Mononuclear cell (primary cell): ENCODE measurements around the gene PTCD1. TPM values are rescaled to one million over a fixed set of nuclear protein-coding genes. Genes with fewer than 3 reads are reported as not detected.
A peak's percentile ranks its signal among the peaks of the same experiment; 100 is the strongest.

ENCODE experiments used
- H3K27me3 ChIP-seq: 2 replicates; pipeline ENCODE4 v1.6.0; 2011; ENCODE audit warnings: low read length, control low read depth; ENCODE audit not compliant: insufficient read depth
- H3K4me1 ChIP-seq: 2 replicates; pipeline ENCODE4 v1.5.1; 2011; ENCODE audit warnings: mild to moderate bottlenecking, low read length, control low read depth; ENCODE audit not compliant: insufficient read depth
- H3K4me3 ChIP-seq: 2 replicates; pipeline ENCODE4 v1.5.1; 2011; ENCODE audit warnings: mild to moderate bottlenecking, low read length, moderate library complexity
- H3K9me3 ChIP-seq: 2 replicates; pipeline ENCODE4 v1.5.1; 2011; ENCODE audit warnings: low read depth, mild to moderate bottlenecking, control low read depth, low read length
- total RNA-seq: library from RNA; depleted of rRNA; stranded (reverse); fragments of >200 nt; gene quantifications from one replicate; pipeline ENCODE4 v1.2.3, GENCODE V29; 2012

Gene PTCD1
- total RNA-seq, 1 donor: 3.1 TPM

GRCh38 chr7:99406557-99406956 lies 32.0 kb downstream of the PTCD1 start:
- Histone ChIP-seq H3K4me1 (peaks cover 31% of the 10 kb centered on the region), H3K27me3 (no peaks in the 10 kb centered on the region), H3K9me3 (no peaks in the 10 kb centered on the region), H3K4me3 (no peak overlapping the region)

GRCh38 chr7:99404977-99405320 lies 33.6 kb downstream of the PTCD1 start:
- Histone ChIP-seq H3K4me3 (no peak overlapping the region), H3K27me3 (no peaks in the 10 kb centered on the region), H3K9me3 (no peaks in the 10 kb centered on the region), H3K4me1 (peaks cover 26% of the 10 kb centered on the region)

GRCh38 chr7:99404235-99404976 lies 34.2 kb downstream of the PTCD1 start:
- no peaks in the 10 kb centered on the region for H3K9me3 ChIP-seq
- peaks cover 20% of the 10 kb centered on the region for H3K4me1 ChIP-seq
- no peaks in the 10 kb centered on the region for H3K27me3 ChIP-seq
- H3K4me3 ChIP-seq: no peak overlapping the region

GRCh38 chr7:99403764-99404163 lies 34.8 kb downstream of the PTCD1 start:
- no peak overlapping the region for H3K4me3 ChIP-seq
- no peaks in the 10 kb centered on the region for H3K9me3 ChIP-seq
- peaks cover 20% of the 10 kb centered on the region for H3K4me1 ChIP-seq
- H3K27me3 ChIP-seq: no peaks in the 10 kb centered on the region

- peaks cover 16% of the 10 kb centered on the region for H3K4me1 ChIP-seq
- H3K4me3 ChIP-seq: no peak overlapping the region
- no peaks in the 10 kb centered on the region for H3K9me3 ChIP-seq
- no peaks in the 10 kb centered on the region for H3K27me3 ChIP-seq
These were observed 35.7 kb downstream of the PTCD1 start for GRCh38 chr7:99402854-99403253.

GRCh38 chr7:99399597-99399996 lies 39.0 kb downstream of the PTCD1 start:
- Histone ChIP-seq H3K9me3 (no peaks in the 10 kb centered on the region), H3K27me3 (no peaks in the 10 kb centered on the region), H3K4me3 (no peak overlapping the region), H3K4me1 (no peaks in the 10 kb centered on the region)

GRCh38 chr7:99398891-99399445 lies 39.6 kb downstream of the PTCD1 start:
- H3K4me1 ChIP-seq: peaks cover 4% of the 10 kb centered on the region
- no peaks in the 10 kb centered on the region for H3K27me3 ChIP-seq

GRCh38 chr7:99397297-99397983 lies 41.2 kb downstream of the PTCD1 start:
- peaks cover 19% of the 10 kb centered on the region for H3K4me1 ChIP-seq
- H3K27me3 ChIP-seq: no peaks in the 10 kb centered on the region
- H3K9me3 ChIP-seq: no peaks in the 10 kb centered on the region
- H3K4me3 ChIP-seq: no peak overlapping the region

More at GRCh38 chr7:99398891-99399445, 39.6 kb downstream of the PTCD1 start:
- Histone ChIP-seq H3K9me3 (no peaks in the 10 kb centered on the region), H3K4me3 (no peak overlapping the region)

- Histone ChIP-seq H3K4me3 (no peak overlapping the region), H3K27me3 (no peaks in the 10 kb centered on the region), H3K9me3 (no peaks in the 10 kb centered on the region), H3K4me1 (peaks cover 27% of the 10 kb centered on the region)
These were observed 41.9 kb downstream of the PTCD1 start for GRCh38 chr7:99396418-99397296.

GRCh38 chr7:99395616-99396327 lies 42.8 kb downstream of the PTCD1 start:
- no peaks in the 10 kb centered on the region for H3K27me3 ChIP-seq
- peaks cover 36% of the 10 kb centered on the region for H3K4me1 ChIP-seq

GRCh38 chr7:99394188-99394502 lies 44.5 kb downstream of the PTCD1 start:
- Histone ChIP-seq H3K27me3 (no peaks in the 10 kb centered on the region), H3K4me1 (peaks cover 37% of the 10 kb centered on the region), H3K9me3 (no peaks in the 10 kb centered on the region), H3K4me3 (no peak overlapping the region)

More at GRCh38 chr7:99395616-99396327, 42.8 kb downstream of the PTCD1 start:
- H3K9me3 ChIP-seq: no peaks in the 10 kb centered on the region
- no peak overlapping the region for H3K4me3 ChIP-seq

- Histone ChIP-seq H3K4me1 (peaks cover 37% of the 10 kb centered on the region), H3K4me3 (peak overlapping the region; percentile 25), H3K27me3 (no peaks in the 10 kb centered on the region), H3K9me3 (no peaks in the 10 kb centered on the region)
These were observed 45.0 kb downstream of the PTCD1 start for GRCh38 chr7:99393355-99394187.

GRCh38 chr7:99392659-99393354 lies 45.8 kb downstream of the PTCD1 start:
- Histone ChIP-seq H3K4me3 (peak overlapping the region; percentile 25), H3K27me3 (no peaks in the 10 kb centered on the region), H3K9me3 (no peaks in the 10 kb centered on the region), H3K4me1 (peaks cover 37% of the 10 kb centered on the region)
